ENCODE measurements around the gene ALDH4A1. TPM values are rescaled to one million over a fixed set of nuclear protein-coding genes. Genes with fewer than 3 reads are reported as not detected.
"Not testable (repeated sequence)": the region's sequence is repeated elsewhere in the genome, so short reads cannot be mapped to it uniquely, and the experiment has no call there.

The ALDH4A1 gene
- total RNA-seq, 4 donors from 2014 or later, result 22.2 to 96.8 (median 67.3) TPM

- ATAC-seq (ENCODE audit: low FRiP score) (no peak), DNase-seq (ENCODE audit: low spot score) (no peak)
- TF ChIP-seq, protein P1, sequence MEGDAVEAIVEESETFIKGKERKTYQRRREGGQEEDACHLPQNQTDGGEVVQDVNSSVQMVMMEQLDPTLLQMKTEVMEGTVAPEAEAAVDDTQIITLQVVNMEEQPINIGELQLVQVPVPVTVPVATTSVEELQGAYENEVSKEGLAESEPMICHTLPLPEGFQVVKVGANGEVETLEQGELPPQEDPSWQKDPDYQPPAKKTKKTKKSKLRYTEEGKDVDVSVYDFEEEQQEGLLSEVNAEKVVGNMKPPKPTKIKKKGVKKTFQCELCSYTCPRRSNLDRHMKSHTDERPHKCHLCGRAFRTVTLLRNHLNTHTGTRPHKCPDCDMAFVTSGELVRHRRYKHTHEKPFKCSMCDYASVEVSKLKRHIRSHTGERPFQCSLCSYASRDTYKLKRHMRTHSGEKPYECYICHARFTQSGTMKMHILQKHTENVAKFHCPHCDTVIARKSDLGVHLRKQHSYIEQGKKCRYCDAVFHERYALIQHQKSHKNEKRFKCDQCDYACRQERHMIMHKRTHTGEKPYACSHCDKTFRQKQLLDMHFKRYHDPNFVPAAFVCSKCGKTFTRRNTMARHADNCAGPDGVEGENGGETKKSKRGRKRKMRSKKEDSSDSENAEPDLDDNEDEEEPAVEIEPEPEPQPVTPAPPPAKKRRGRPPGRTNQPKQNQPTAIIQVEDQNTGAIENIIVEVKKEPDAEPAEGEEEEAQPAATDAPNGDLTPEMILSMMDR (IDR thresholded peaks at IDR 0.05), result no peak
These were observed 7.0 kb downstream of the ALDH4A1 start for GRCh38 chr1:18895317-18895716.

GRCh38 chr1:18893120-18893519 is 9.2 kb downstream of the ALDH4A1 start:
- no peak for DNase-seq (ENCODE audit: low spot score)
- TF ChIP-seq, protein P1 (IDR thresholded peaks at IDR 0.05), result no peak
- ATAC-seq (ENCODE audit: low FRiP score), result no peak

DNA sequence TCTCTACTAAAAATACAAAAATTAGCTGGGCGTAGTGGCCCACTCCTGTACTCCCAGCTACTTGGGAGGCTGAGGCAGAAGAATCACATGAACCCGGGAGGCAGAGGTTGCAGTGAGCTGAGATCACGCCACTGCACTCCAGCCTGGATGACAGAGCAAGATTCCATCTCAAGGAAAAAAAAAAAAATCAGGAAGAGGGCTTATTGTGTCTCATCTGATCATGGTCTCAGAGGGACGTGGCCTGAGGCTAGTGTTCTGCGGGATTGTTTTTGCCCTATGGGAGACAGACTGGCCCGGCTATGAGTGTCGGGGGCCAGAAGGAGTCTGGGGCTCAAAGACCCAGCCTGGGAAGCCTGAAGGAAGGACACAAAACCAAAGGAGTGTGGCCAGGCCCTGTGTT is 10.5 kb downstream of the ALDH4A1 start:
- not testable (repeated sequence) for DNase-seq (ENCODE audit: low spot score); ATAC-seq (ENCODE audit: low FRiP score)

DNA sequence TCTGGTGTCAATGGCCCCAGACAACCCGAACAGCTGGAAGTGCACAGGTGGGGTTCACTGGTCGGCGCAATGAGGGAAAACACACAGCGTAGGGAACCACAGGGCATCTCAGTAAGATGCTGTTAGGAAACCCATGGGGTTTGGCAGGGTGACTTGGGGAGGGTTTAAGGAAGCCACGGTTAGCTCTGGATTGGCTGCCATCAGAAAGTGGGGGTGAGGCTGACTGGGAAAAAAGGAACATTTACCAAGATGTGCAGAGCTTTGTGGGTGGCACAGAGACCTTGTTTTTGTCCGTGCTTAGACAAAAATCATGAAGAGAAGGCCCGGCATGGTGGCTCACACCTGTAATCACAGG is 11.0 kb downstream of the ALDH4A1 start:
- TF ChIP-seq, protein P1 (IDR thresholded peaks at IDR 0.05), result no peak
- no peak for DNase-seq (ENCODE audit: low spot score)
- no peak for ATAC-seq (ENCODE audit: low FRiP score)

DNA sequence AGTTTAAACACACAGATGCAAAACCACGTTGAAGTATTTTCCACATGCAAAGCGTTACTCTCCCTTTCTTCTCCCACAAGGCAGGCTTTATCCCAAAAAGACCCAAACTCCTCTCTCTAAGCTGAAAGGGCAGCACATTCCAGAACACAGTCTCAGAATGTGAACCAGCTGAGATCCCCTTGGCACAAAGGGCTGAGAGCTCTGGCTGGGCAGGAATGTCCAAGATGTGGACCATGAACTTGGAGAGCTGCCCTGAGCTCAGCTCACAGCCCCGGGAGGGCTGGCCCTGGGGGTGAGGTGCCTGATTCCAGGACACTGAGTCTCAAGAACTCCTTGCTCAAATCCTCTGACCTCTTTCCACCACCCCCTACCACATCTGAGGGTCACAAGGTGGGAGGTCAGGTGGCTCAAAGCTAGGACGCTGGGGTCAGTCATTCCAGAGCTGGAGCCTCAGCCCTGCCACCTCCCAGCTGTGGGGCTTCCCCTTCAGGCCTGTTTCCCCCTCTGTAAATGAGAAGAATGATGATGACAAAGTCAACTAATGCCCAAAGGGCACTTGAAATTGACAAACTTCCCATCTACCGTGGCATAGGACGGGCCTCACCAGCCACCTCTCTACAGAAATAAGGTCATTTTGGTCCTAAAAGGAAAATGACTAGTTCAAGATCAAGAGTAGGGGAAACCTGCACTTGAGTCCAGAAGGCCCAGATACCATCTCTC is 11.5 kb downstream of the ALDH4A1 start:
- ATAC-seq (ENCODE audit: low FRiP score) (no peak), DNase-seq (ENCODE audit: low spot score) (no peak)
- TF ChIP-seq, protein P1 (IDR thresholded peaks at IDR 0.05), result no peak

DNA sequence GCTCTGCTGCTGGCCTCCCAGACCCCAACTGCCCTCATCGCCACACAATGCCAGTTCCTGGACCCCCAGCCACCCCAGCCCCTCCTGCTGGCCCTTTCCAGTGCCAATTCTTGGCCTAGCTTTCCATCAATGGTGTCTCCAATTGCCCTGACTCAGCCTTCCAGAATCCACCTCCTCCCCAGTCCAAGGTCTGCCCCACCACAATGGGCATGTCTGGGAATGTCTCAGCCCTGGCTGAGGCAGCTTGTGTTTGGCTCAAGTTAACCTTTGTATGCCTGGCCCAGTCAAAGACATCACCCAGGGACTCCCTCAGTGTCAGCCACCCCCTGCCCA is 16.4 kb downstream of the ALDH4A1 start:
- no peak for ATAC-seq (ENCODE audit: low FRiP score)
- DNase-seq (ENCODE audit: low spot score), result no peak
- TF ChIP-seq, protein P1 (IDR thresholded peaks at IDR 0.05), result no peak

DNA sequence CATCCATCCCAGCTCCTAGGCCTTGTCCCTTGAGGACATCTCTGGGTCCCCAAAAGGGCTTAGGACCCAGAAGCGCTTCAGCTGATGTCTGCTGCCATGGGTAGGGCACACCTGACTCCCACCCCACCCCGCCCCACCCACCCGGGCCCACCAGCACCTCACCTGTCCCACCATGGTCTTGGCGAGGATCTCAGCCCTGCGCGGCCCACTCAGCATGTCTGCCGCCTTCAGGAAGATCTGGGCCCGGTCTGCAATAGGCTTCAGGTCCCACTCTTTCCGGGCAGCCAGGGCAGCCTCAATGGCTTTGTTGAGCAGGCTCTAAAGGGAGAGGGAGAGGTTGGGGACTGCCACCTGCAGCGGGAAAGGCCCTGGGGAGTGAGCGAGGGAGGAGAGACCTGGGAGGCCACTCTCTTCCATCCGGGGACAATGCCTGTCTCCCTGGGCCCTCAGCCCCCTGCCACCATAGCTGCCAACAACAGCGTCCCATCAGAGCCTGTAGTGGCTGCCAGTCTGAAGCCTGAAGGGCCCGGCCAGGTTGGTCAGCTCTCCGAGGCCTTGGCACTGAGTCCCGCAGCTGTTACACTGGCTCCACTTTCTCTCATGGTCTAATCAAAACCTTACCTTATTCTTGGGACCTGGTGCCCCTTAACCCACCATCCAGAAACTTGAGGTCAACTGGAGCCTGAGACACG is 16.9 kb downstream of the ALDH4A1 start:
- no peak for DNase-seq (ENCODE audit: low spot score)
- TF ChIP-seq, protein P1 (IDR thresholded peaks at IDR 0.05), result no peak
- ATAC-seq (ENCODE audit: low FRiP score), result no peak
